GM12865 (cell line): ENCODE results near the gene CACNA1S.

Experiments
- DNase-seq: peaks from one replicate; pipeline ENCODE4 v3.0.0; 2010; ENCODE audit warnings: low read depth
- H3K4me3 ChIP-seq: 2 replicates; pipeline ENCODE4 v1.5.1; 2011; ENCODE audit warnings: mild to moderate bottlenecking, low read depth, low read length, control low read depth
- CTCF ChIP-seq: IDR thresholded peaks from 2 replicates; pipeline ENCODE4 v1.5.1; 2011; ENCODE audit warnings: low read length, control low read depth, low read depth, inconsistent platforms; ENCODE audit not compliant: insufficient read depth; ENCODE audit errors: missing control alignments

Gene CACNA1S

GRCh38 chr1:201112173-201112731, at the start of gene CACNA1S:
TSS of gene CACNA1S (minus strand) at chr1:201112426. CDS start at chr1:201112339, 87 bp downstream.
- H3K4me3 ChIP-seq = no peak within 1 kb of the TSS
- TF ChIP-seq CTCF = no peak

GRCh38 chr1:201157949-201158348, 45.7 kb upstream of the CACNA1S start:
- TF ChIP-seq CTCF = no peak
- no peak for DNase-seq
- no peak overlapping the region for H3K4me3 ChIP-seq

More at GRCh38 chr1:201112173-201112731, at the start of gene CACNA1S:
- no peak for DNase-seq

- H3K4me3 ChIP-seq = no peak overlapping the region
- no peak for DNase-seq
- no peak for TF ChIP-seq CTCF
These were observed 44.6 kb upstream of the CACNA1S start for GRCh38 chr1:201156819-201157218.

- DNase-seq = no peak
- no peak overlapping the region for H3K4me3 ChIP-seq
- TF ChIP-seq CTCF = no peak
These were observed 44.1 kb upstream of the CACNA1S start for GRCh38 chr1:201156346-201156745.

GRCh38 chr1:201155354-201155753, 43.1 kb upstream of the CACNA1S start:
- H3K4me3 ChIP-seq = no peak overlapping the region
- no peak for DNase-seq
- TF ChIP-seq CTCF = no peak

- DNase-seq = peak; percentile 97
- peak within 1 kb of the TSS; percentile 89 for H3K4me3 ChIP-seq
- TF ChIP-seq CTCF = no peak
These were observed 42.4 kb upstream of the CACNA1S start, which contains the start of gene TMEM9 for GRCh38 chr1:201154389-201155165. TSS of gene TMEM9 (minus strand) at chr1:201154474. CDS start at chr1:201153923, 551 bp downstream.
